ENCODE data around the gene ZNF215.

DNA sequence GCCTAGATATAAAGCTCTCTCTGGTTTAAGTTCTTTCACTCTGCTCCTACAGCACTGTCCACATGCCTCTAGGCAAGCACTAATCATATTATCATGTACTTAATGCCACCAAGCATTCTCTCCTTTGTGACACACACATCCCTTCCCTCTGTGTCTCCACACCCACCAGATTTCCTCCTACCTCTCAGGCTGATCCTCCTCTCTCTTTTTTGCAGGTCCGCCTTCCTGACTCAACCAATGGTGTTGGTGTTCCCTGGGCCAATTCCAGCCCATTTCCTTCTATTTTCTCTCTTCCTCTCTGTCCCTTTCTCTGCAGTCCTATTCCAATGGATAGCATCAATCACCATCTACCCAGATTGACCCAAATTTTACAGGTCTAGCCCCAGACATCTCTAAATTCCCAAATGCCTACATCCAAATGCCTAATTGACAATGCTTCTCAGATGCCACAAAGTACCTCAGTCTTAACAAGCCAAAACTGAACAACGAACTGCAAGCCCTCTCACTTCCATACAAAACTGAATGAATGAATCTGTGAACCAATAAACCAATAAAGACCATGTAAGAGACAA is 504 bp upstream of the ZNF215 start:
- no peak for TF ChIP-seq POLR2A (IDR thresholded peaks at IDR 0.05)
- TF ChIP-seq, protein P1, sequence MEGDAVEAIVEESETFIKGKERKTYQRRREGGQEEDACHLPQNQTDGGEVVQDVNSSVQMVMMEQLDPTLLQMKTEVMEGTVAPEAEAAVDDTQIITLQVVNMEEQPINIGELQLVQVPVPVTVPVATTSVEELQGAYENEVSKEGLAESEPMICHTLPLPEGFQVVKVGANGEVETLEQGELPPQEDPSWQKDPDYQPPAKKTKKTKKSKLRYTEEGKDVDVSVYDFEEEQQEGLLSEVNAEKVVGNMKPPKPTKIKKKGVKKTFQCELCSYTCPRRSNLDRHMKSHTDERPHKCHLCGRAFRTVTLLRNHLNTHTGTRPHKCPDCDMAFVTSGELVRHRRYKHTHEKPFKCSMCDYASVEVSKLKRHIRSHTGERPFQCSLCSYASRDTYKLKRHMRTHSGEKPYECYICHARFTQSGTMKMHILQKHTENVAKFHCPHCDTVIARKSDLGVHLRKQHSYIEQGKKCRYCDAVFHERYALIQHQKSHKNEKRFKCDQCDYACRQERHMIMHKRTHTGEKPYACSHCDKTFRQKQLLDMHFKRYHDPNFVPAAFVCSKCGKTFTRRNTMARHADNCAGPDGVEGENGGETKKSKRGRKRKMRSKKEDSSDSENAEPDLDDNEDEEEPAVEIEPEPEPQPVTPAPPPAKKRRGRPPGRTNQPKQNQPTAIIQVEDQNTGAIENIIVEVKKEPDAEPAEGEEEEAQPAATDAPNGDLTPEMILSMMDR (IDR thresholded peaks at IDR 0.05): no peak
